A204.1 (cell line): Measurements from ENCODE around the gene FLYWCH2.

ENCODE experiments used
- FAIRE-seq: peaks from 2 replicates; lab custom pipeline; 2012; peaks lifted over from hg19 to GRCh38; lab: Jason Lieb, UNC

The FLYWCH2 gene

DNA sequence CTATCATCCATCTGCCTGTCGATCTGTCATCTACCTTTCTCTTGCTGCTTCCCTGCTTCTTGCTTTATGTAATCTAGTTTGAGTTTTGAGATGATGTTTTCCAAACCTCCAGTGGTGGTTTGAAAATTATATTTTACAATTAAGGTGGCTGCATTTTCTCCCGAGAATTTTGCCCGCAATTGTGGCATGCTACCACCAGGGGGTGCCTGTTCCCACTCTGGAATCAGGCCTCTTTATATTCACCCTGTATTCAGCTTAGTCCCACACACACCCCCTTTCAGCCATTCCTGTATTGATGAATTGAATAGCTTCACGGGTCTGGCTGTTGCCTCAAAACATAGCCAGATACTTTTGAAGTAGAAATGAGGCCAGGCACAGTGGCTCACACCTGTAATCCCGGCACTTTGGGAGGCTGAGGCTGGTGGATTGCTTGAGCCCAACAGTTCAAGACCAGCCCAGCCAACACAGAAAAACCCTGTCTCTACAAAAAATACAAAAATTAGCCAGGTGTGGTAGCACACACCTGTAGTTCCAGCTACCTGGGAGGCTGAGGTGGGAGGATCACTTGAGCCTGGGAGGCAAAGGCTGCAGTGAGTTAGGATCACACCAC is 28.2 kb upstream of the FLYWCH2 start:
- no peak for FAIRE-seq

GRCh38 chr16:2855536-2855935 is 27.5 kb upstream of the FLYWCH2 start:
- no peak for FAIRE-seq

DNA sequence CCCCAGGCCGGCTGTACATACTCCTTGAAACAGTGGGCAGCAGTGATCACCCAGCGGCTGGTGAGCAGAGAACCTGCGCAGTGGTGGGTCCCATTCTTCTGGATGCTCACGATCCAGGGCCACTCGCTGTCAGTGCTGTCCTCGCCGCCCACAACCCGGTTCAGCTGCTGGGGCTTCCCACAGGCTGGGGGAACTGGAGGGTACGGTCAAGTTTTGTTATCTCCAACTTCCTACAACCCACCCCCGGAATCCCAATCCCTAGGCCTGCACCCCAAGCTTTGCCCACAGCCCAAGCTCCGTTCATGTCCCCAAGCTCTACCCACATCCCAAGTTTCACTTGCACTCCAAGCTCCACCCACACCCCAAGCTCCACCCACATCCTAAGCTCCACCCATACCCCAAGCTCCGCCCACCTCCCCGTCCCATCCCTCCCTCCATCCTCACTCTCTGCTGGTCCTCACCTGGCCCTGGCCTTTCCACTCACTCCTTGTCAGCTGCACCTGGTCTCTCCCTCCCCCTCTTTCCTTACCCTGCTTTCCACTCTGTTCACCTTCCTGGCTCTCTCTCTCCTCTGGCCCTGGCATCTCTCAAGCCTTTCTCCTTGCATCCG is 26.8 kb upstream of the FLYWCH2 start:
- no peak for FAIRE-seq

DNA sequence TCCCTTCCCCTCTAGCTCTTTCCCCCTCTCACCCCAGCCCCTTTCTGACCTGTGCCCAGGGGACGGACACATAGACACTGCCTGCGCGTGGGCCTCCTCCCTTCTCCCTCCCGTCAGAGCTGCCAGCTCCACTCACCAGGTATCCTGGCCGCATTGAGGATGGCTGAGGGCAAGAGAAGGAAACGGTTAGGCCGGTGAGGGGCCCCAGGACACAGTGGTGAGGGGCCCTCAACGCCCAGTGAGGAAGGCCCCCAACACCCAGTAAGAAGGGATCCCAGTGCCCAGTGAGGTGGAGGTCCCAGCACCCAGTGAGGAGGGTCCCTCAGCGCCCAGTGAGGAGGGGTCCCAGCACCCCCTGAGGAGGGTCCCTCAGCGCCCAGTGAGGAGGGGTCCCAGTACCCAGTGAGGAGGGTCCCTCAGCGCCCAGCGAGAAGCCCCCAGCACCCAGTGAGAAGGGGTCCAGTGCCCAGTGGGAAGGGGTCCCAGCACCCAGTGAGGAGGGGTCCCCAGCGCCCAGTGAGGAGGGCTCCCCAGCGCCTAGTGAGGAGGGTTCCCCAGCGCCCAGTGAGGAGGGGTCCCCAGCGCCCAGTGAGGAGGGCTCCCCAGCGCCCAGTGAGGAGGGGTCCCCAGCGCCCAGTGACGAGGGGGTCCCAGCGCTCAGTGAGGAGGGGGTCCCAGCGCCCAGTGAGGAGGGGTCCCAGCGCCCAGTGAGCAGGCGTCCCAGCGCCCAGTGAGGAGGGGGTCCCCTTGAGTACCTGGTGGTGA is 26.1 kb upstream of the FLYWCH2 start:
- no peak for FAIRE-seq

- no peak for FAIRE-seq
Measured at GRCh38 chr16:2857451-2858244, 25.4 kb upstream of the FLYWCH2 start, which contains the start of gene PRSS22. PRSS22 (minus strand) TSS chr16:2858170; CDS start chr16:2858104, 66 bp downstream.

- FAIRE-seq = no peak
Measured at GRCh38 chr16:2858245-2859025, 24.6 kb upstream of the FLYWCH2 start.

- FAIRE-seq = no peak
Measured at GRCh38 chr16:2859686-2860265, 23.2 kb upstream of the FLYWCH2 start.

- no peak for FAIRE-seq
Measured at GRCh38 chr16:2860826-2861567, 22.0 kb upstream of the FLYWCH2 start.

DNA sequence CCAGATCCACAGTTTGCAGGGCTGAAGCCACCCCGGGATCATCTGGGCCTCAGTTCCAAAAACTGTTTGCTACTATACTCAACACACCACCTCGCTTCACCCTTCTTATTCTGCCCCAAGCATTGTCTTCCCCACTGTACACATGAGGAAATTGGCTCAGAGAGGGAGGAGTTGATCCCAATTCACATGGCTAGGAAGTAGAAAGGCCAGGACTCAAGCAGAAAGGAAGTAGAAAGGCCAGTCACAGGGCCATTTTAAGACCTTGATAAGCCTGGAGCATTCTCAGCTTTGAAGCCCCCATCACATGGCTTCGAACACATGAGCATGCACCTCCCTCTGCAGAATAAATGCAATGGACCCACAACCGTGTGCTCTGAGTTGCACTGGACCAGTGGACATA is 17.4 kb upstream of the FLYWCH2 start:
- FAIRE-seq = no peak

- no peak for FAIRE-seq
Measured at GRCh38 chr16:2866431-2866830, 16.6 kb upstream of the FLYWCH2 start.

DNA sequence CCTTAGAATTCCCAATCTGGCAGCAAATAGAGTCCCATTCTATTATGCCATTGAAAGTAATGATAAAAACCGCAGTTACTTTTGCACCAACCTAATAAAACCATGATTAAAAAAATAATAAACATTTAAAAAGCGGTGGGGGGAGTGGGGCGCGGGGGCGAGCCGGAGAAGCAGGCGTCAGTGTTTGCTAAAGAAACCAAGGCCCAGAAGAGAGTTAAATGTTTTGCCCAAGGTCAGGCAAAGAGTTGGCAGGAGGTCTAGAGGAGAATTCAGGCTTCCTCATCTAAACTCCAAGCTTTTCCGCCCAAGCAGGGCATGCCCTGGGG is 15.4 kb upstream of the FLYWCH2 start:
- no peak for FAIRE-seq

DNA sequence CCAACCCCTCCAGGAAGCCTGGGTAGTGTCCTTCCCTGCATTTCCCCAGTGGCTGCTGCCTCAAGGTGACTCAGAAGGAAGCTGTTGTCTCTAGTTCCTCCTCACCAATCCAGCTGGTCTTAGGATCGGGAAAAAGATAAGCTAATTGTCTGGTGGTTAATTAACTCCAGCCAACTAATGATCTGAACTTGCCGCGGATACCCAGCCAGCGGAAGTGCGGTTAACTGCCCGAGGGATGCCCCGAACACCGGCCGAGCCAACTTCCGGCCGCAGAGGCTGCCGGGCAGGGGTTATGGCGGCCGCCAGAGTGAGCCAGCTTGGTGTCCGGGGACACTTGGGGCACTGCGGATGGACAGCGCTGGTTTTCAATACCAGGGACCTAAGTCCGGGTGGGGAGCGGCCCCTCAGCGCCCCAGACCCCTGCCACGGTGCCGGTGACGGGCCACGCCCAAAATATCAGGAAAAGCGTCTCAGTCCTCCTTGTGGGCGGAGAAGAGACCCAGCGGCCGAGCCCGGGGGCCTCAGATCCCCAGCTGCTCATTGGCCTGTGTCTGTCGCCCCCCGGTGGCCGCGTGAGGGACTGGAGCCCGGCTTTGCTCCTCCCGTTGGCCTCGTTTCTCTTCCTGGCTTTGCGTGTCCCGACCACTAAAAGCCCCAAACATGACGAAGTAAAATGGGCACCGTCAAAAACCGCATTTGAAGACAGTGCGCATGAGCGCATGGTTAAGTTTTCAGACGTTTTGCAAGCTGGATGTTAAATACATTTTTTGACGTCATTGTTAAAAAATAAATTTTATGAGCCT is 14.8 kb upstream of the FLYWCH2 start:
- FAIRE-seq = peak; percentile 59

DNA sequence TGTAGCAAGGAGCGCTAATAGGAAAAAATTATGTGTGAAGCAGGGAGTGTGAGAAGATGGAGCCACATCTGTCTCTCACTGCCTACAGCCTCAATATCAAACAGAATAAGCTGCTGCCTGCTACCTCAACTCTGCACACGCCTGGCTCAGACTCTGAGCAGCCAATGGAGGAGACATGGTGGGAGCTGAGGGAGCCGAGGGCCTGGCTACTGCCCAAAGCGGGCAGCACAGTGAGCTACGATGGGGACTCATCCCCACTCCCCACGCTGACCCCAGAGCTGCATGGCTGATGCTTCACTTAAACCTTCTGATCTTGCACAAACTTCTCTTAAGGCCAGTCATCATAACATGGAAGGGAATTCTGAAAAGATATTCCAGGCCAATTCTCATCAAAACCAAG is 11.1 kb upstream of the FLYWCH2 start:
- FAIRE-seq = no peak

DNA sequence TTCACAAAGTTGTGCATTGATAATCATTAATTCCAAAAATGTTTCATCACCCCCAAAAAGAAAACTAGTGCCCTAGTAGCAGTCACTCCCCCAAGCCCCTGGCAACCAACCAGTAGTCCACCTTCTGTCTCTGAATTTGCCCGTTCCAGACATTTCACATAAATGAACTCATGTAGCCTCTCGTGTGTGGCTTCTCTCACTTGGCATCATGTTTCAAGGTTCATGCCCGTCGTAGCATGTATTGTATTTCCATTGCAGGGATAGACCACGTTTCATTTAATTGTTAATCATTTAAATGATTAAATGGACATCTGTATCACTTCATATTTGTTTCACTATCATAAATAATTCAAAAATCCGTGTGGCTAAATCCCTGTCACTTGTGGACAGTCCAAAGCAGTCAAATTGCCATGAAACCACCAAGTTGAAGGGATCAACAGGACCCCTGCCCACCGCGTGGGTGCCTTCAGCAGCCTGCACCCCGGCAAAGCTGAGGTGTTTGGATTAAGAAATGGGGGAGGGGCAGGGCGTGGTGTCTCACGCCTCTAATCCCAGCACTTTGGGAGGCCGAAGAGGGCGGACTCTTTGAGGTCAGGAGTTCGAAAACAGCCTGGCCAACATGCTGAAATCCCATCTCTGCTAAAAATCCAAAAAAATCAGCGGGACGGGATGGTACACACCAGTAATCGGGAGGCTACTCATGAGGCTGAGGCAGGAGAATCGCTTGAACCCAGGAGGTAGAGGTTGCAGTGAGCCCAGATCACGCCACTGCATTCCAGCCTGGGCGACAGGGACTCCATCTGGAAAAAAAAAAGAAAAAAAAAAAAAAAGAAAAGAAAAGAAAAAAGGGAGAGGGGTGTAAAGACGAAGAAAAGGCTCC is 8.7 kb upstream of the FLYWCH2 start:
- FAIRE-seq = no peak

- peak; percentile 86 for FAIRE-seq
Measured at GRCh38 chr16:2874912-2875362, 8.1 kb upstream of the FLYWCH2 start.

GRCh38 chr16:2879854-2880508 is 3.0 kb upstream of the FLYWCH2 start:
- FAIRE-seq = no peak

DNA sequence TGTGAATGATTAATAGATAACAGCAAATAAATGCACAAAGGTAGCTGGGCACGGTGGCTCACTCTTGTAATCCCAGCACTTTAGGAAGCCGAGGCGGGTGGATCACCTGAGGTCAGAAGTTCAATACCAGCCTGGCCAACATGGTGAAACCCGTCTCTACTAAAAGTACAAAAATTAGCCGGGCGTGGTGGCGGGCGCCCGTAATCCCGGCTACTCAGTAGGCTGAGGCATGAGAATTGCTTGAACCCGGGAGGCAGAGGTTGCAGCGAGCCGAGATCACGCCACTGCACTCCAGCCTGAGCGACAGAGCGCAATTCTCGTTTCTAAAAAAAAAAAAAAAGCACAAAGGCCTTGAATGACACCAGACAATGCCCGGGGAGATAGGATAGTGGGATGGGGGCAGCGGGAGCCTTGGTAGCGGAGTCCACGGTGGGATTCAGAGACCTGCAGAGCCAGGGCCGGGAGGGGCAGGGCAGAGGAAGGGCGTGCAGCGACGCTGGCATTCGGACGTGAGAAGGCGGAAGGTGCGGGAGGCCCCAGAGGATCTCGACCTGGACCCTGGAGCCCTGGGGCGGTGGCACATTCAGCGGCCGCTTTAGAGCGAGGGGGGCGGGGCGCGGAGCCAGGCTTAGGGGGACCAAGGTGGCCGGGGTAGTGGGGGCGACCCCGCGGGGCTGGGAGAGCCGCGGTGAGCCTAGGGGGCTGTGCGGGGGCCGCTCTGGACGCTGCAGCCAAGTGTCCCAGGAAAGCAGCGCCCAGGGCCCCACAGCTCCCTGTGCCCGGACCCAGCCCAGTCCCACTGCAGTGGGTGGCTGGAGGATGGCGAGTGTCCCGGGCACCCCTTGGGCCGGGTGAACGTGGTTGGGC is 999 bp upstream of the FLYWCH2 start:
- no peak for FAIRE-seq
